HG03135 (cell line): ENCODE measurements around the gene ELF1.

Source experiments
- ATAC-seq: cut with Tn5 transposase; IDR thresholded peaks from one replicate; pipeline ENCODE4 v1.9.1; 2021; ENCODE audit warnings: mild to moderate bottlenecking, moderate library complexity; ENCODE audit not compliant: unreplicated experiment

ELF1 gene

GRCh38 chr13:41008349-41008980 lies 10.7 kb downstream of the ELF1 start:
- no peak for ATAC-seq

GRCh38 chr13:41007744-41008128 lies 11.4 kb downstream of the ELF1 start:
- ATAC-seq: no peak

- ATAC-seq: no peak
These were observed 12.0 kb downstream of the ELF1 start for GRCh38 chr13:41006978-41007743.

- ATAC-seq: no peak
These were observed 12.8 kb downstream of the ELF1 start for GRCh38 chr13:41006306-41006705.

- no peak for ATAC-seq
These were observed 13.4 kb downstream of the ELF1 start for GRCh38 chr13:41005704-41006103.

GRCh38 chr13:41004875-41005693 lies 14.0 kb downstream of the ELF1 start:
- ATAC-seq: peak; percentile 80

- no peak for ATAC-seq
These were observed 16.5 kb downstream of the ELF1 start for GRCh38 chr13:41002606-41003005.

- no peak for ATAC-seq
These were observed 17.4 kb downstream of the ELF1 start for GRCh38 chr13:41001695-41002094.

- no peak for ATAC-seq
These were observed 19.7 kb downstream of the ELF1 start for GRCh38 chr13:40999416-40999815.

- ATAC-seq: no peak
These were observed 22.6 kb downstream of the ELF1 start for GRCh38 chr13:40996426-40997092.

- no peak for ATAC-seq
These were observed 23.1 kb downstream of the ELF1 start for GRCh38 chr13:40995997-40996396.

GRCh38 chr13:40994581-40995230 lies 24.4 kb downstream of the ELF1 start:
- ATAC-seq: peak; percentile 59

GRCh38 chr13:40993987-40994386 lies 25.1 kb downstream of the ELF1 start:
- ATAC-seq: no peak

- ATAC-seq: no peak
These were observed 26.2 kb downstream of the ELF1 start for GRCh38 chr13:40992678-40993518.

- ATAC-seq: no peak
These were observed 31.4 kb downstream of the ELF1 start for GRCh38 chr13:40987606-40988280.

GRCh38 chr13:40986101-40986856 lies 32.8 kb downstream of the ELF1 start:
- no peak for ATAC-seq

- no peak for ATAC-seq
These were observed 33.6 kb downstream of the ELF1 start for GRCh38 chr13:40985381-40986100.
